HG02571 (cell line): ENCODE results near the gene TLDC2.
A peak's percentile ranks its signal among the peaks of the same experiment; 100 is the strongest.
"Not testable (repeated sequence)": the region's sequence is repeated elsewhere in the genome, so short reads cannot be mapped to it uniquely, and the experiment has no call there.

ENCODE experiments used
- ATAC-seq: cut with Tn5 transposase; IDR thresholded peaks from one replicate; pipeline ENCODE4 v1.9.1; 2021; ENCODE audit warnings: mild to moderate bottlenecking, moderate library complexity; ENCODE audit not compliant: unreplicated experiment

TLDC2 gene

DNA sequence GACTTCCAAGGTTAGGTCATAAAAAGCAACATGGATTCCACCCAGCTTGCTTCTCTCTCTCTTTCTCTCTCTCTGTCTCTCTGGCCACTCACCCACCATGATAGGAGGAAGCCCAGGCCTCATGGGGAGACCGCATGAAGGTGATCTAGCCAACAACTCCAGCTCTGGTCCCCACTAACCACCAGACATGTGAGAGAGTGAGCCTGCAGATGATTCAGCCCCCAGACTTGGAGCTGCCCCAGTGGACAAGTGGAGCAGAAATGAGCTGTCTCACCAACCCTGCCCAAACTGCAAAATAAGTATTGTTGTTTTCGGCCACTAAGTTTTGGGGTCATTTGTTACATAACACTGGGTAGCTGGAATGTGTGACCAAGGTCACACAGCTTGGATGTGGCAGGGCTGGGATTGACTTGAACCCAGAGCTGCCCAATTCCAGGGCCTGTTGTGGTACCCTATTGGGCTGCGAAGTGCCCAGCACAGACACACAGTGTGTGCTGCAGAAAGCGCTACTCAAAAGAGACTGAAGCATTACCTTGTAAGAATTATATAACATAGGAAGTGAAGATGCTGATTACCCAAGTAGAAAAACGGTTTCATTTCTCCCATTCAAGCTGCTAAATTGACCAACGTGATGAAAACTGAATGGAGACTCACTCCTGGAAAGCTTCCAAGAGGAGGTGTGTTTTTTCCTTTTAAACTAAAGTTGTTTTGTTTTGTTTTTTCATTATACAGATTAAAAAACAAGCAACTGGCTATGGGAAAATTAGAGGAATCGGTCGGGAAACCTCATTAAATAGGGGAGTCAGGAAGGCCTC lies 9.1 kb upstream of the TLDC2 start:
- ATAC-seq, result no peak

DNA sequence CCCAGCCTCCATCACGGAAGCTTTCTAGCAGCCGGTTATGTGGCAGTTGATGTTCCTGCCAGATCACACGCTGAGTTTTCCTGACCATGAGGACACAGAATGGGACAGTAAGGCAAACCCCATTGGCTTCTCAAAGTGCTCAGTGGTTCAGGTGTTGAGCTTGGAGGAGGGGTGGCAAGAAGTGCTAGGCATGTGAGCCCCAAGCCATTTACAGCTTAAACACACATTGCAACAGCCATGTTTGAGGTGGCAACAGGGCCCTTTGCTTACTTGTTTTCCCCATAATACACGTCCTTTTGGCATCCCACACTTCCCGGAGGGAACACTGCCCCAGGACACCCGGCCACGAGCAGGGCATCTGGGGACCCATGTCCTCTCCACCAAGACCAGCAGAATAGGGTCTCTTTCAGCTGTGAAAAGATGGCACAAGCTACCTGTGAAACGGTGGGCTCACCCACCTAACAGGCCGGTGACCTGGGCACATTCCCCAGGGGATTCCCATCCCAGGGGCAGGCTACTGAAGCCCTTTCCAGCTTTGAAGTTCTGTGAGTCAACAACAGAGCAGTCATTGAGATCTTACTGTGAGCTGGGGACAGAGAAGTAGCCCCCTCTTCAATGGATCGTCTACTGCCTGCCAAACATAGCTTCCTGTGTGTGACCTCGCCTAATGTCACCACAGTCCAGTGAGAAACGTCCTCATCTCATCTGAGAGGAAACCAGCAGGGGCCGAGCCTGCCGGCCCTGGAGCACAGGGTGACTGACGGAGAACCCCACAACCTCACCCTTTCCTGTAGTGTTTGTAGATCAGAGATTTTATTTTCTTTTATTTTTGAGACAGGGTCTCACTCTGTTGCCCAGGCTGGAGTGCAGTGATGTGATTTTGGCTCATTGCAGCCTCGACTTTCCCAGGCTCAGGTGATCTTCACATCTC lies 4.0 kb upstream of the TLDC2 start:
- ATAC-seq, result no peak

DNA sequence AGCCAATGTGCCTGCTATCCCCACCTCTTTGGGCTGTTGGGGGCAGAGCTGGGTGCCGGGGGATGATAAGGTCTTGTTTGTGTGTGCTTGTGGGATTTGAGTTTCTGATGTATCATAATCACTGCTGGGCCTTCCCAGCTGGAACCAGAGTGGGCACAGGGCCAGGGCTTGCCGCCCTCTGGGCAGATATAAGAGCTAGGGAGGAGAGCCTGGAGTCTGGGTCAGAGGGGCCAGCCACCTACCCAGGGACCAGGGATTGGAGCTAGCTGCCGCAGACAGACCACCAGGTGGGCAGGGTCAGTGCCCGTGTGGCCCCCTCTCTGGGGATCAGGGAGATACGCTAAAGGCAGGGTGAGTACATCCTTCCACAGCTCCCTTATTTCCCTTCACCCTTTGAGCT lies 3.1 kb upstream of the TLDC2 start:
- no peak for ATAC-seq

DNA sequence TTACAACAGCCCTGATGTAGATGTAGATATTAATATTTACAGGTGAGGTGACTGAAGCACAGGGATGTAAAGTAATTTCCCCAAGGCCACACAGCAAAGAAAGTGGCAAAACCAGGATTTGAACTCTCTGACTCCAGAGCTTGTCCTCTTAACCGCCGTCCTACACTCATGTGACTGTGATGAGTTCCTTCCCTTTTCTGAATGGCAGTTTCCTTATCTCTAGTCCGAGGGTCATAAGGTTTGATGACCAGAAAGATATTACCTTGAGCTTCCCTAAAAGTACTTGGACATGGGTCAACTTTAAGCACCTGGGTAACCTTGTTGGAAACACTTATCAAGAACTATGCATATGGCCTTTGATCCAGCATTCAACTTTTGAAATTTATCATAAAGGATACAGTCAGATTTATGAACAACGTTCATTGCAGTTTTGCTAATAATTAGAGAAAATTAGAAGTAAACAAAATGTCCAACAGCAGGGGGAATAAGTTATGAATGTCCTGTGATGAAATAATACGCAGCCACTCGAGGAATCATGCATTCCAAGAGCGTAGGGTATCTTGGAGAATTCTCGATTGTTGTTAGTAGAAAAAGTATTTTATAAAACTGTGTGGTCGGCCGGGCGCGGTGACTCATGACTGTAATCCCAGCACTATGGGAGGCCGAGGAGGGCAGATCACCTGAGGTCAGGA lies 2.3 kb upstream of the TLDC2 start:
- no peak for ATAC-seq

DNA sequence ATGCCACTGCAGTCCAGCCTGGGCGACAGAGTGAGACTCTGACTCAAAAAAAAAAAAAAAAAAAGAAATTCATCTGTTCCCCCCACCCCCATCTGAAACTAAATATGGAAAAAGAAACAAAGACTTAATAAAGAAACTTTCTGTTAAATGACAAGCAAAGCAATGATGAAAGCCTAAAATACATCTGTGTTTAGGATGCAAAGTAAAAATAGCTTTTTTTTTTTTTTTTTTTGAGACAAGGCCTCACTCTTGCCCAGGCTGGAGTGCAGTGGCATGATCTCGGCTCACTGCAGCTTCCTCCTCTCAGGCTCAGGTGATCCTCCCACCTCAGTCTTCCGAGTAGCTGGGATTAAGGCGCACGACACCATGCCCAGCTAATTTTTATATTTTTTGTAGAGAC lies 845 bp upstream of the TLDC2 start:
- not testable (repeated sequence) for ATAC-seq

DNA sequence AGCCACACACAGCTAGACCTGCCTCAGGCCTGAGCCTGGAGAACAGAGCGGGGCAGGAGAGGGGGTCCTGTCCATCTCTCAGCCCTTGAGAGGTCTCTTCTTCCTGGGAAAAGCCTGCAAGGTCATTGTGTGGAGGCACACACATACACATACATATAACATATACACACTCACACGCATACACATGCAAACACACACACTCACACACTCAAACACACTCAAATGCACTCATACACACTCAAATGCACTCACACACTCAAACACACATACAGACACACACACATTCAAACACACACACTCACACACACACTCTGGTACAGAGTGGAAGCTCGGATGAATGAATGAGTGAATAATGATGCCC lies 515 bp downstream of the TLDC2 start:
- ATAC-seq, result no peak

DNA sequence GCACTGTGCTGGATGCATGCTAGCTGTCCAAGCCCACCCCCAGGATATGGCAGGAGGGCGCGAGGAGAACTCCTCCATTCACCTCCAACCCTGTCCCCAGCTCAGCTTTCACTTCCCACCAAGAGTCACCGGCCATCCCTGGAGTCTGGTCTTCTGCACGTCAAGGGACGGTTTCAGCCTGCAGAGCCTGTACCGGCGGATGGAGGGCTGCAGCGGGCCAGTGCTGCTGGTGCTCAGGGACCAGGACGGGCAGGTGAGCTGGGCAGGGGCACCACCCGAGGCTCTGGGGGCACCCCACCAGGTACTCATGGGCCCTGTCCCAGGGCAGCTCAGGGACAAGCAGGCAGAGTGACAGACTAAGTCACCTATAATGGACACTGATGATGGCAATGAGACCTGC lies 3.0 kb downstream of the TLDC2 start:
- ATAC-seq, result no peak

DNA sequence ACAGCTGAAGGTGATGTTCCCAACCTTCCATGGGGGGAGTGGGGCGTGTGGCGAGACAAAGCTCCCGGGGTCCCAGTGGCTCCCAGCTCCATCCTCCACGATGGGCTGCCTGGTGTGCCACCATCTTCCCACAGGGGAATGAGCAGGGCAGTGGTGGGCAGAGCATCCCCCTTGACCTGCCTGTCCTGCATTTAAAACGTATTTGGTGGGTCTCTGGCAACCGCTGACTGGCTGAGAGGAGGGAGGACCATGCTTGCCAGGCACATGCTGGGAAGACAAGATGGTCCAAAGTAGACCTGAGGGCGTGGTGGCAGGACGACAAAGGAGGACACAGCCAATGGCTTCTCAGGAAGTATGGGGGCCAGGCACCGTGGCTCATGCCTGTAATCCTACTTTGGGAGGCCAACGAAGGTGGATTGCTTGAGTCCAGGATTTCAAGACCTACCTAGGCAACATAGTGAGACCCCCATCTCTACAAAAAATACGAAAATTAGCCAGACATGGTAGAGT lies 4.9 kb downstream of the TLDC2 start:
- no peak for ATAC-seq

DNA sequence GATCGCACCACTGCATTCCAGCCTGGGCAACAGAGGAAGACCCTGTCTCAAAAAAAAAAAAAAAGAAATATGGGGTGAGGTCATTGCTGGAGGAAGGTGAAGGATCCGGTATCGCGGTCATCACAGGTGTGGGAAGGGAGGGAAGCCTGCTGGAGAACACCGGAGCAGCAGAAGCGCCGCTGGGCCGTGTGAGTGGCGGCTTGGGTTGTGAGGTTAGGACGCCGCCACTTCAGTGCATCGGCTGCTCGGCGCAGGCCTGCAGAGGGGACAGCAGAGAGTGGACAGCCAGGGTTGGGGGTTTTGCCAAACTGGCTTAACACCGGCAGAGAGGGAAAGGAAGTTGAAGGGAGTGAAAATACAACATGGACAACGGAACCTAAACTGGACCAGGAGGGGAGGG lies 5.4 kb downstream of the TLDC2 start:
- ATAC-seq, result no peak

DNA sequence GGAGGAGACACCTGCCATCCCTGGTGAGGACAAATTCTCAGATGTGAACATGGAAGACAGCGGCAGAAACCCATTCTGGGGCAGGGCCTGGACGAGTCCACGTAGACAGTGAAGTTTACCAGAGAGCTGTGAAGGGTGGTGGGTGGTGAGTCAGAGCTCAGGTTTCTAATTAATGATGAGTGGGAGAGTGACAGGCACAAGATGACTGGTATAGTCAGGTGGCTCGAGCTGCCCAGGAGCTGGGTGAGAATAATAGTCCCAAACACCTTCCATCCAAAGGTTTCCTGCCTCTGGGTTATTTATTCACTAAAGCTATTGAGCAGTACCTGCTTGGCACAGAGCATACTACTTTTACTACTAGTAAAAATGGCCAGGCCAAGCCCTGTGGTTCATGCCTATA lies 6.0 kb downstream of the TLDC2 start:
- peak; percentile 50 for ATAC-seq

DNA sequence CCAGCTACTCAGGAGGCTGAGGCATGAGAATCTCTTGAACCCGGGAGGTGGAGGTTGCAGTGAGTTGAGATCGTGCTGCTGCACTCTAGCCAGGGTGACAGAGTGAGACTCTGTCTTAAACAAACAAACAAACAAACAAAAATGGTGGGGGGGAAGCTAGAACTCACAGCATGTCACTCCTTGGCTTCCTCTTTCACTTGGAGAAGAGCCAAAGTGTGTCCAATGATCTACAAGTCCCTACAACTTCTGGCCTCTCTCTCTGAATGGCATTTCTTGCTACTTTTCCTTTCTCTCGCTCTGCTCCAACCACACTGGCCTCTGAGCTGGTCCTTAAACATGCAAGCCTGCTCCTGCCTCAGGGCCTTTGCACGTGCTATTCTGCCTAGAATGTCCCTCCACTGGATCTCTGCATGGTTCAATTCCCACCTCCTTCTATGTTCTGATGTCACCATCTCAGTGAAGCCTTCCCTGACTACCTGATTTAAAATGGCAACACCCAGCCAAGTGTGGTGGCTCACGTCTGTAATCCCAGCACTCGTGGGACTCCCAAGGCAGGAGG lies 8.1 kb downstream of the TLDC2 start:
- ATAC-seq, result no peak

DNA sequence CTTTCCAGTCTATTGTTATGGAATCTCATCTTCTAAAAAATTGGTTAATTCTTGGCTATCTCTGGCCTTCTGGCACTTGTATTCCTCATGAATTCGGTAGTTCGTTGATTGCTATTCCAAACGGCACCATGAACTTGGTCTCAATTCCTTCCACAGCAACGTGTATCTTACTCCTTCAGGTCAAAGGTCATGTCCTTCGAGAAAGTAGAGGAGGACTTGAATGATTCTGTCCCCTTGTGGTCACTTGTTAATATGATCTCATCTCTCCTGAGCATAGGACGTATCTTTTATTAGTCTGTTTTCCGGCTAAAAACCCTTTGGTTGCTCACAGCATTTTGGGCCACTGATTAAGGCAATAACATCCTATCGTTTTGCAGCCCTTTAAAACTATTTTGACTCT lies 9.4 kb downstream of the TLDC2 start:
- ATAC-seq, result no peak

DNA sequence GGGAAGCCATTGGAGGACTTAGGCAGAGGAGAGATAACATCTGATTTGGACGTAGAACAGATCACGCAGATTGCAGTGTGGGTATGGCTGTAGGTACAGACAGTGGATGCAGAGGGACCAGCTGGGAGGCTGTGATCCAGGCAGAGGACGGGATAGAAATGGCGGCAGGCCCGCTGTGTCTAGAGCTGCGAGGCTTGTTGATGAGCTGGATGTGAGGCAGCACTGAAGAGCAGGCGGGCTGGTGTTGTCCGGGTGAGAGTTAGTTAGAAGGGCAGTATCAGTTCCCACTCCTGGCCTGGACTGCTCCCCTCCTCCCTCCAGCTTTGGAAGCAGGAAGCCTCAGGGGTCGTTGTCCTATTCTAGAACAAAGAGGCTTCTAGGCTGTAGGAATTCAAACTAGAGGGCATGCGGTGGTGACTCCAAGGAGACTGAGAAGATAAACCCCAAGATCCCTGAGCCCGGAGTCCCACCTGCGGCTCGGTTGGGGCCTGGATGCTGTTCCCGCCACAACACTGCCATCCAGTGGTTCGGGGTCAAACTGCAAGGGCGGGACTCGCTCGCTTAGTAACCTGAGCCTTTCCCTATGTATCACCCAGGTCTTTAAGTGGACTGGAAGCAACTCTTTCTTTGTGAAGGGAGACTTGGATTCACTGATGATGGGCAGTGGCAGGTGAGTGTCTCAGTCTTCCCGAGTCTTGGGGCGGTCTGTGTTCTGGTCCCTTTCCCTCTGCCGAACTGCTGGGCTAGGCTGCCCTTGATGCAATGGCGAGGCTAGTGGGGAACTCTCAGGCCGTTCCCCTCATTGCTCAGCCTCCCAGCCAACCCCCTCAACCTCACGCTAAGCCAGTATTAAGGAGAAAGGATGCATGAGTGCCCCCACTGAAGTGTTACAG lies 11.2 kb downstream of the TLDC2 start:
- ATAC-seq, result no peak

DNA sequence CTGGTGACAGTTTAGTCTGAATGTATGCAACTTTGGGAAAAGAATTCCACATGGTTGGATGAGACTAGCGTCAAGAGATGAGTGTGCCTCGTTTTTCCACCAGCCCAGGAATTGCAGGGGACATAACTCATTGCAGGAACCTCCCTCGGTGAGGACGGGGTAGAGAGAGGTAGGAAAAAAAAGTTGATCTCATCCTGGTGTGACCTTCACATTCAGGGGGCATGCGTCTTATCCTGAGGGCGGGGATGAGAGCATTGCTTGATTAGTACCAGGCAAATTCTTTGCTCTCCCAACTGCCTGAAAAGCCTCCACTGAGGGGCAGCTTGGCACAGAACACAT lies 11.8 kb downstream of the TLDC2 start:
- ATAC-seq, result no peak

DNA sequence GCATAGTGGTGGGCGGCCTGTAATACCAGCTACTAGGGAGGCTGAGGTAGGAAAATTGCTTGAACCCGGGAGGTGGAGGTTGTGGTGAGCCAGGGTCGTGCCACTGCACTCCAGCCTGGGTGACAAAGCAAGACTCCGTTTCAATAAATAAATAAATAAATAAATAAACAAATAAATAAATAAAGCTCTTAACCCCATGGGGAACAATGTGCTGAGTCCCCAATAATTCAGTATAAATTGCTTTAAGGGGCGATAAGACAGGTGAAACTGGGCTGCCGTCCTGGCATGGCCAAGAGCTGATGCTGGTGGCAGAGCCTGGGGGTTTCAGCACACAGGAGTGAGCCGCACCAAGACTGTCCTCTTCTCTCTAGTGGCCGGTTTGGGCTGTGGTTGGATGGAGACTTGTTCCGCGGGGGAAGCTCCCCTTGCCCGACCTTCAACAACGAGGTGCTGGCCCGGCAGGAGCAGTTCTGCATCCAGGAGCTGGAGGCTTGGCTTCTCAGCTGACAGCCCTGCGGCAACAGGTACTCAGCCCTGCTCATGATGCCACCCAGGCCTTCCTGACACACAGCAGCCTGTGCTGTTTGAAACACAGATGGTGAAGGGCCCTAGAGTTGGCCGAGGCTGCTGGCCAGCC lies 13.1 kb downstream of the TLDC2 start:
- ATAC-seq, result no peak

DNA sequence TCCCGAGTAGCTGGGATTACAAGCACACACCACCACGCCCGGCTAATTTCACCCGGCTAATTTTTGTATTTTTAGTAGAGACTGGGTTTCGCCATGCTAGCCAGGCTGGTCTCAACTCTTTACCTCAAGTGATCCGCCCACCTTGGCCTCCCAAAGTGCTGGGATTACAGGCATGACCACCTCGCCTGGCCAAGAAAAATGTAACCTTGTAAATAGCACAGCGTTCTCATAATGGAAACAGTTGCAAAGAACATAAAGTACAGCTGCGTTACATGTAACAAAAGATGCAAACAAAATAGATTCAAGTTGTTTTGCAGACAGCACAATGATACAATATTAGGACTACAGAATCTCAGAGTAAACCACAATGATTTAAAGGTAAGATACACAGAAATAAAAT lies 14.6 kb downstream of the TLDC2 start:
- no peak for ATAC-seq

DNA sequence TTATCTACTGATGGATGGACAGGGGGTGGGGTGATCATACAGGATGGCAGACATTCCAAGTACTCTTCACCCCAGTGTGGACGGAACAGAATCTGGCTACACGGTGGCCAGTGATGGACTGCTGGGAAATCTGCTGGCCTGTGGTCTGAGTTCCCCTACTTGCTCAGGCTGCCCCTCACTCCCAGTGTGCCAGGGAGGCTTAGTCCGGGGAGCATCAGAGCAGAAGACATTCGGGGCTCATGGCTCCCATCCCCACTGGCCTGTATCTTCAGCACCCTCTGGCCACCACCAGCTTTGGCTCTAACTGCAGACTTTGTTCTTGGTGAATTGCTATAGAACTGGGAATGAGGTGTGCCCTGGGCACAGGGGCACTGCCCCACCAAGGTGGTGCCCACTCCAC lies 15.3 kb downstream of the TLDC2 start:
- ATAC-seq, result no peak

DNA sequence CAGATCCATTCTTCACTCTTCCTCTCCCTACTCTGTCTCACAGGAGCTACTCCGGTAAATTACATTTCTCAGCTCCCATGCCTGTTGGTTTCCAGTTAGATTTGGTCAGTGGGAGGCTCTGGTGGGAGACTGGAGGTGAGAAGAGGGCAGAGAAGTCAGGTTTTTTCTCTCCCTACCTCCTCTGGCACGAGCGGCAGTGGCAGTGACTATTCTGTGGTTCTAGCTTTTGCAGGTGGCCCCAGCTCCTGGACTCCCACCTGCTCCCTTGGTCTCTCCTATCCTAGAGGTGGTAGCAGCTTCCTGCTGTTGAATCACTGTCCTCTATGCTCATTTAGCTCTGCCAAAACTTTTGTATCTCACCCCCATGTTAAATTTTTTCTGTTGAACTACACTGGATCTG lies 17.9 kb downstream of the TLDC2 start:
- ATAC-seq, result no peak

DNA sequence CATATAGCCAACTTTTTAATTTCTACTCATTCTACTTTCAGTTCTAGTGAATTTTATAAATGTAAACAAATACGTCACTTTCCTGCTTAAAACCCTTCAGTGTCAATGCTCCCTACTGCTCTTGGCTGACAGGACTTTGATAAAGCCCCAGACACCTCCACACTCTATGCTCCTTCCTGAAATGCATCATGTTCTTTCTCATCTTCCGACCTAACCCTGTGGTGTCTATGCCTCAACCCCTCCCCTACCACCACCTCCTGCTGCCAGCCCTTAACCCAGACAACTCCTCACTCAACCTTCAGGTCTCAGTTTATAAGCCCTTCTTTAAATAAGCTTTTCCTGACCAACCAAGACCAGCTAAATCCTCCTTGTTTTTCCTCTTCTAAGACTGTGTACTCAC lies 19.1 kb downstream of the TLDC2 start:
- no peak for ATAC-seq

DNA sequence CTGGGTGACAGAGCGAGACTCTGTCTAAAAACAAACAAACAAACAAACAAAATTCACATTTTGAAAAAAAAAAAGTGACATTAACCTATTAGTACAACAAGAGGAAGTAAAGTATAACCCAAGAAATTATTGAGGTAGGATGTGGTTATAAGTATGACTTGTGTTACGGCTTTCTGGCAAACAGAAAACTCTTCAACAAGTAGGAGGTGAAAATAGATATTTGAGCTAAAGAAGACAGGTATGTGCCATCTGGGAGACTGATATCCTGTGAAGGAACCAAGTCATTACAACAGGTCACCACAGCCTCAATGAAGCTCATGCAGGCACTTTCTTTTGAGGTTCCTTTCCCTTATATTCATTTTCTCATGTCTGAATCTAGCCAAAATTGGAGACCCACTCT lies 28.8 kb downstream of the TLDC2 start:
- ATAC-seq, result no peak
